AG09319 (cell line): Measurements from ENCODE around the gene FLT4.

ENCODE experiments used
- DNase-seq: peaks from one replicate; pipeline ENCODE4 v3.0.0-alpha.2; 2010; ENCODE audit warnings: low read depth; ENCODE audit errors: extremely low read depth
- TF ChIP-seq, protein P1 (sequence below): IDR thresholded peaks from 2 replicates; pipeline ENCODE4 v1.5.1; 2011; ENCODE audit warnings: low read depth, mild to moderate bottlenecking, inconsistent platforms, low read length, moderate library complexity

Gene FLT4

DNA sequence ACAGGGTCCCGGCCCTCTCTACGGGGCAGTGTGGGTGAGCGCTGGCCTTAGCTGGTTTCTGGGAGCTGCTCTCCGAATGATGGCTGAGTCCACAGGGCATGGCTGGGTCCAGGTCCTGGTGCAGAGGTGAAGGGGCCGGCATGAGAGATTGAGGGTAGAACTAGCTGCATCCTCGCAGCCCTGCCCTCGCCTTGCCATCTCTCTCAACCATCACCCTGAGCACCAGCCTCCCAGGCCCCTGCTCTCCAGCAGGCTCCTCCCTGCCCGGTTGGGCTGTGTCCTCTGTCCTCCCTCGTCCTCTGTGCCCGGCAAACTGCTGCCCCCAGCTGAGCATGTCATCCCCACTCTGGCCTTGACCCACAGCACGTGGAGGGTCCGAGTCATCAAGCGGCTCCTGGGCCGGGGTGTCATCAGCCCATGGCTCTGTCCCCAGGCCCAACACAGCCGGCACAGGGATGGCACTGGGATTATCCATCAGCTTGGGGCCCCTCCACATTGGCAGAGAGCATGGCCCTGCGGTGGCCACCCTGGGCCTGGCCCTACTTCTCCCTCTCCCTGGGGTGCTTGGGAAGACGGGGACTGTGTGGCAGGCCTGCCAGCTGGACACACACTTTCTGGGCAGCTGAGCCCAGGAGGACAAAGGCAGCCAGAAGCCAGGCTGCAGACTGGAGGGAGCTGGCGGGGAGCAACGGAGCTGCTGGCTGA is 8.4 kb downstream of the FLT4 start:
- no peak for DNase-seq
- TF ChIP-seq, protein P1, sequence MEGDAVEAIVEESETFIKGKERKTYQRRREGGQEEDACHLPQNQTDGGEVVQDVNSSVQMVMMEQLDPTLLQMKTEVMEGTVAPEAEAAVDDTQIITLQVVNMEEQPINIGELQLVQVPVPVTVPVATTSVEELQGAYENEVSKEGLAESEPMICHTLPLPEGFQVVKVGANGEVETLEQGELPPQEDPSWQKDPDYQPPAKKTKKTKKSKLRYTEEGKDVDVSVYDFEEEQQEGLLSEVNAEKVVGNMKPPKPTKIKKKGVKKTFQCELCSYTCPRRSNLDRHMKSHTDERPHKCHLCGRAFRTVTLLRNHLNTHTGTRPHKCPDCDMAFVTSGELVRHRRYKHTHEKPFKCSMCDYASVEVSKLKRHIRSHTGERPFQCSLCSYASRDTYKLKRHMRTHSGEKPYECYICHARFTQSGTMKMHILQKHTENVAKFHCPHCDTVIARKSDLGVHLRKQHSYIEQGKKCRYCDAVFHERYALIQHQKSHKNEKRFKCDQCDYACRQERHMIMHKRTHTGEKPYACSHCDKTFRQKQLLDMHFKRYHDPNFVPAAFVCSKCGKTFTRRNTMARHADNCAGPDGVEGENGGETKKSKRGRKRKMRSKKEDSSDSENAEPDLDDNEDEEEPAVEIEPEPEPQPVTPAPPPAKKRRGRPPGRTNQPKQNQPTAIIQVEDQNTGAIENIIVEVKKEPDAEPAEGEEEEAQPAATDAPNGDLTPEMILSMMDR = no peak

DNA sequence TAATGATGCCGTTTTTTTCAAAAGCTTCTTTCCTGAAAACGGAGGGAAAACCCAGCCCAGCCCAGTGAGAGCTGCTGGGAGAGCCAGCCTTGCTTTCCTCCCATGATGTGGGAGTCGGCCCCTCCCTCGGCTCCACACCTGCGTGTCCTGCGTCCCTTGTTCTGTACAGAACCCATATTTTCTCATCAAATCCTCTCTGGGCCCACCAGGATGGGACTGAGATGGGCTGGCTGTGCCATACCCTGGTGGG is 8.9 kb downstream of the FLT4 start:
- no peak for DNase-seq

DNA sequence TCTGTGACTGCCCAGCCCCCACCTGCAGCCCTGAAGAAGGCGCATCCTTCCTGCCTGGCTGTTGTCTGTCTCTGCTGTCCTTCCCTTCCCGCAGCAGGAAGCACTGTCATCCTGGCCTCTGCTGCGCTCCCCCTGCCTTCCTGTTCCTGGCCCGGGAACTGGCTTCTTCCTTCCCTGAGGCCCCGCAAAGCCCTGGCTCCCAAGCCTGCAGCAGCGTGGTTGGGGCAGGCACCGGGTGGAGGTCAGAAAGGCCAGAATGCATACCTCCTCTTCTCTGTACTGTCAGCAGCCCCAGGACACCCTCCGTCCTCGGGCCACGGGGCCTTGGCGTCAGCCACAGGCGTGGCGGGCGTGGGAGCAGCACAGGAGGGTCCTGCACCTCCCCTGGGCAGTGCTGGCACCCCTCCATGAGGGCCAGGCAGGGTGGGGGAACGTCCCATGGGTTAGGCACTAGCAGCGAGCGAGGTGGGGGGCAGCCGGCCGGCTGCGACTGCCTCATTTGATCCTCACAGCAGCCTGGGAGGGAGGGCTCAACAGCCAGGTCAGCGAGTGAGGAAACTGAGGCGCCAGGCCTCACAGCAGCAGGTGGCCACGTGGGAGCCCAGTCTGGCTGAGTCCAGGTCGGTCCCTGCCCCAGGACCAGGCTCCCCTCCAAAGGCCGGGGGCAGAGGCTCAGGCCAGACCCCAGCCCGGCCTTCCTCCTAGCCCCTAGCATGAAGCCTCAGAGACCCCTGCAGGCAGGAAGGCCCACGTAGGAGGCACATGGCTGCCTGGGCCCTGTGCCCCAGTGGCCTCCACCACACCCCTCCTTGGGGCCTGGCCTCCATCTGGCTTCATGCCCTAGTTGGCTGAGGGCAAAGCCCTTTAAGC is 9.4 kb downstream of the FLT4 start:
- TF ChIP-seq, protein P1 = no peak
- DNase-seq = no peak

More for the DNA sequence above, 8.9 kb downstream of the FLT4 start:
- TF ChIP-seq, protein P1 = no peak

DNA sequence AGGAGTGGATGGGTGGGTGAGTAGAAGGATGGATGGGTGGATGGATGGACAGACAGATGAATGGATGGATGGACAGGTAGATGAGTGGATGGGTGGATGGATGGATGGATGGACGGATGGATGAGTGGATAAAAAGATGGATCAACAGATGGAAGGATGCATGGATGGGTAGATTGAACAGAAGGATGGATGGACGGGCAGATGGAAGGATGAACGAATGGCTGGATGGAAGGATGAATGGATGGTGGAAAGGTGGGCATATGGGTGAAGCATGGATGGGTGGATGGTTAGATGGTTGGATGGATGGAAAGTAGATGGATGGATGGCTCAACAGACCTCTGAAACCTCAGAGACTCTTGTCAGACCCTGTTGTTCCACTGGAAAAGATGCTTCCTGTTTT is 10.1 kb downstream of the FLT4 start:
- TF ChIP-seq, protein P1 = no peak
- no peak for DNase-seq

DNA sequence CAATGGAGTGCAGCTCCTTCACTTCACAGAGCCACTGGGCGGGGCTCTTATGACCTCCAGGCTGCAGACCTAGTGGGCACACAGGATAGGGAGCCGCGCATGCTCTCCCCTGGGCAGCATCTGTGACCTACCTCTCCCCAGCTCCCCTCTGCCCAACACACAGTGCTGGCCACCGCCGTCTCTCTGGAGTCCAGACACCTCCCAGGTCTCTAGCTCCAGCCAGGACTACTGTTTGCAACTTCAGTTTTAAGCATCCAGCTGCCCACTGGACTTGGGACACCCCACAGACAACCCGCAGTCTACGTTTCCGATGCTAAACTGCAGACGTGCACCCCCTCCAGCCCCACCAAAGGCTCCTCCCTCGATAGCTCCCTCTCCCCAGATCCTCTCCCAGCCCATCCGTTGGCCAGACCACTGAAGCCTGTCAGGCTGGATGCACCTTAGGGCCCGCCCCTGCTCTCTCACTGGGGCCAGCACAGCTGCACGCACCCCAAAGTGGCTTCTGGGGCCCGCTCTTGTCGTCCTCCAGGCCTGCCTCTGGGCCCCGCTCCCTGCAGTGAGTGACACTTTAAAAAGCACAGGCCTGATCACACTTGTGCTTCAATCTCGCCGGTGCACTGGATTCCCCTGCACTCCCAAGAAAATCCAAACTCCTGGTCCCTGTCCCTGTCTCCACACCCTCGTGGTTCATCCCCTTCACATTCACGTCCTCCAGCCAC is 11.3 kb downstream of the FLT4 start:
- TF ChIP-seq, protein P1 = no peak
- no peak for DNase-seq

DNA sequence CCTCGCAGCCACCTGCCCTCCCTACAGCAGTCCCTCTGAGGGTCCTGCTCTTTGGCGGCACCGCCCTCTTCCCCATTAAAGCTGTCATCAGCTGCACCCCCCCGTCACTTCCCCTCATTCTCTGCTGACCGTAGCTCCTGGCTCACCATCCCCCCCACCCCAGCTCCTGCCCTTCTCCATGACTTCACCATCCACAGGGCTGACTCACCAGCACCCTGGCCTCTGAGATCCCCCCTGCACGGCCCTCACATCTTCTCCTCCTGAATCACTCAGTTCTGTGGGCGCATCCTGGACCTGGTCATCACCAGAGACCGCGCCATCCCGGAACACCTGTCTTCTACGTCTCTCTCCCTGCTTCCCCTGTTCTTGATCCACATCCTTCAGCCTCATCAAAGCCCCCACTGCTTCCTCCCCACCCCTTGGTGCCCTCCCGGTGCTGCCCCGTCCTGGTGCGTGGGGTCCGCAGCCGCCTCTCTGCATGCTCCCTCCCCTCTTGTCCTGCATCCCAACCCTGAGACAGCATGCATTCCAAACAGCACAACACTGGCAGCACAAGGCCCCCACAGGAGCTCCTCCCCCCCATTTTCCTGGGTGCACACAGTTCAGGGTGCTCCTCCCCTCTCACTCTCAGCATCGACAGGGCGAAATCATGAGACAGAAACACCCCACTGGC is 12.9 kb downstream of the FLT4 start:
- TF ChIP-seq, protein P1 = no peak
- no peak for DNase-seq
